Sigmoid colon (tissue), 4 donors: ENCODE data around the gene RIMKLA.

Experiments
- POLR2A ChIP-seq, 2 donors: fragments of 450-650 bp; IDR thresholded peaks; one replicate each; pipeline ENCODE4 v1.6.1; 2016; ENCODE audit warnings: antibody characterized with exemption in 2 of 2, mild to moderate bottlenecking in 2 of 2, moderate library complexity in 2 of 2
- POLR2AphosphoS5 ChIP-seq, 4 donors: sonication (generic); formaldehyde crosslinking; IDR thresholded peaks; one replicate each; pipeline ENCODE4 v1.6.1; 2017; ENCODE audit warnings: antibody characterized with exemption in 4 of 4

- TF ChIP-seq POLR2AphosphoS5 (IDR thresholded peaks at IDR 0.05) (no peak), POLR2A (IDR thresholded peaks at IDR 0.05) (no peak)
Measured at GRCh38 chr1:42450061-42450460, 69.5 kb downstream of the RIMKLA start.
